ENCODE data around the gene CAMK2G.
A peak's percentile ranks its signal among the peaks of the same experiment; 100 is the strongest.

The CAMK2G gene

DNA sequence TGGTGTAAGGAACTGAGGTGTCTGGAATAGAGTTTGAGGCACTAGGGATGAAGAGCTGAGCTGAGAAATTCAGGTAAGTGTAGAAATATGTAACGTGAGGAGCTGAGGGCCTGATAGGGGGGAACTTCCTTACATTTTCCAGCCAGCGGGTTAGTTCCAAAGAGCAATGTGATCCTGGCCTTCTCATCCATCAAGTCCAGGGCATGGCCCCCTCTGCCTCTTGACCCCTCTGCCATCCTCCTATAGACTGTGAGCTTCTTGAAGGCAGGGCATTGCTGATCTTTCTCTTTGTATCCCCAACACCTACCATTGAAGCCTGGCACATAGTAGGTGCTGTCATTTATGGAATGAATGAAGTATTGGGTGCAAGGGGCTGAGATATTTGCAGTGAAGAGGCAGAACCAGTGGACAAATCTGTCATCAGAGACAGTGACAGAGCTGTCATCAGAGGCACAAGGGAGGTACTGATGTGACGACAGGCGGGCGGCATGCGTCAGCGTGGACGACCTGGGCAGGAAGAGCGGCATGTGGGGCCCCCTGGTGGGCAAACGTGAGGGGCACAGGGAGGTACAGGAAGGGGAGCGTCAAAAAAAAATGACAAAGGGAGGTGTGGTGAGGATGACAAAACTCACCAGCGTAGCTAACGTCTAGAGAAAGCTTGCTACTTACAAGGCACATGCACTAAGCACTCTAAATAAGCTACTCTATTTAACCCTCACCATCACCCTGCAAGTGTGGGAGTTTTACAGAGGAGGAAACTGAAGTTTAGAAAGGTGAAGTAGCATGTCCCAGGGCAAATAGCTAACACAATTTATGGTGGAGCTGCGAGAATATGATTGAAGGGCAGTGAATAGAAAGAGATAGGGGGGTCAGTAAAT is 5.2 kb upstream of the CAMK2G start:
- DNase-seq (ENCODE audit: low spot score), result peak; percentile 95

DNA sequence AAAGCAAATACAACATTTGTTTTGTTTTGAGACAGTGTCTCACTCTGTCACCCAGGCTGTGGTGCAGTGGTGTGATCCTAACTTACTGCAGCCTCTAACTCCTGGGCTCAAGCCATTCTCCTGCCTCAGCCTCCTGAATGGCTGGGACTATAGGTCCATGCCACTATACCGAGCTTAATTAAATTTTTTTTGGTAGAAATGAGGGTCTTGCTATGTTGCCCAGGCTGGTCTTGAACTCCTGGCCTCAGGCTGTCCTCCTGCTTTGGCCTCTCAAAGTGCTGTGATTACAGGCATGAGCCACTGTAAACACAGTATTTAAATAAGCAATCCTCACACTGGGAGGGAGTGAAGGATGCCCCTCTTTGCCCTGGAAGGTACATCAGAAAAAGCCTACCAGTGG is 4.0 kb upstream of the CAMK2G start:
- DNase-seq (ENCODE audit: low spot score), result no peak

DNA sequence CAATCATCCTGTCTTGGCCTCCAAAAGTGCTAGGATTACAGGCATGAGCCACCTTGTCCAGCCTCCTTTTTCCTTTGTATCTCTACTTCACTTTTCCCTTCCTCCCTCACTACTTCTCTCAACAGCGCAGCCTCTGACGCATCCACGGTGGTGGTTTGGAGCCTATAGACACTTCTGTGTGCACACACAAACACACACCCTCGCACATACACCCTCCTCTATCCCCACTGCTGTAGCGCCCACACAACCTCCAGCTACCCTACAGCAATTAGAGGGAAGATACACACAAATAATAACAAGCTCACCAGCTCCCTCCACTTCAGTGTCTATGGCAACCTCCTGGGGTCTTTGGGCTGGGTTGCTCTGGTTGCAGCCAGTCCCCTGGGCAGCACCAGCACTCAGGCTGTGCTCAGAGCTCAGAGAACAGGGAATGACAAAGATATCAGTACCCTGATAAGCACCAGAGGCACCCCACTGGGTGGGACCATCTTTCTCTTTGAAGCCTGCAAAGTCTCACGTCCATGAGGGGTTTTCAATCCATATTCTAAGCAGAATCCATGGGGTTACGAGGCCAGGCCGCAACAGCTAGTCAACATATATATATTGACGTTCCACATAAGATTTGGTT is 3.3 kb upstream of the CAMK2G start:
- no peak for DNase-seq (ENCODE audit: low spot score)

DNA sequence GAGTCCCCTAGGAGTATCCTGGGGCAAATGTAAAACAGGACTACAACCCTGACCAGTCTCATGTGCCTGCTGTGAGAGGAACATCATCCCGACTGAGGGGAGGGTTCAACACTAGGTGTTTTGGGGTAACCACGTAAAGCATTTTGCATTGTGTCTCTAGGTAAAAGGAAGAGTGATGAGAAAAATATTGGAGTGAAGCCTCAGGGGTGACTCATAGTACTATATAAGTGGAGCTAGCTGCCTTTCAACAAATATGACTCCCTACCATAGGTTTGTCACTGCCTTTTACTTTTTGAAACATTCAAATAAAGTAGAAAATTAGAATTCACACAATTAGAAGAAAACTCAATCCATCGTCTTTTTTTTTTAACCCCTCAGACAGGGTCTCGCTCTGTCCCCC is 2.6 kb upstream of the CAMK2G start:
- DNase-seq (ENCODE audit: low spot score), result no peak

DNA sequence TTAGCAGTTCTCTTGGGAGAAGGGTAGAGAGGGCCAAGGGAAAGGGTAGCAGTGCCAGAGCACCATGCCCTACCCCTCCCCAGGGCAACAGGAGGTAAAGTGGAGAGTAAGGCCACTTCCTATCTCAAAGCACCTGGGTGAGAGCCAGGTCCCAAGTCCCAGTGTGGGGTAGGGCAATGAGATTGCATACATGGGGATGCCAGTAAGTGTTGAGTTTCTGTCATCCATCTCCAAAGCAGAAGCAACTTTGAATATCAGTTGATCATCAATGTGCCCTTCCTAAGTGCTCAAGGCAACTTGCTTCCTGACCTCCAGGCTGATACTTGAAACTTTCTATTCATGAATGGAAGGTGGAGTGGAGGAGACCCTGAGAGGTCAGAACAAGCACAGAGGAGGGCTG is 2.2 kb upstream of the CAMK2G start:
- no peak for DNase-seq (ENCODE audit: low spot score)

DNA sequence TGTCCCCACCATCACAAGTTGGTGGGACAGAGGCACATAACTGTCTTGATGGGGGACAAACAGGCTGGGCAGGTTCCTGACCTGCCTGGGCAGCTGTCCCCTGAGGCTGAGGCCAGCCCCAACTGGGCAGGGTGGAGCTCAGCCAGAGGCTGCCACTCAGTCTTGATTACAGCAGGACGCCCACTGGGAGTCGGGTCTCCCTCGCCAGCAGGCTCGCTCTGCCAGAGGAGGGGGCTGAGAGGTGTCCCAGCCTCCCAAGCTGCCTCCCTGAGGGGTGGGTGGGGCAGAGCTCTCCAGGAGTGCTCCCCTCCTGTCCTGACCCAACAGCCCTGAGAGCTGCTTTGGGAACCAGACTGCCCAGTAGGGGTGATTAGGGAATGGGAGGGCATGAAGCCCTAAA is 1.8 kb upstream of the CAMK2G start:
- DNase-seq (ENCODE audit: low spot score), result no peak

DNA sequence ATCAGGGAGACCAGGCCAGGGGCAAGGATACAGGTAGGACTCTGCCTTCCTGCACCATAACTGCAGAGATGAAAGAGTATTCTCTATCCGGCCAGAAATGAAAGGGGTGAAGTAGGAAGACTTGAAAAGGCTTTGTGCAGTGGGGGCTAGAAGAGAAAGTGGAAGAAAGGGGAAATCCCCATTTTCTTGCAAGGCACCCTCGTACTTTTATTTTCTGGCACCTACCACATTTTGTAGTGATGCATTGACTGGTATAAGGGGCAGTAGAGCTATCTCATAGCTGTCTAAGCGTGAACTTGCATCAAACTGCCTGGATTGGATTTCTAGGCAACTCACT is 752 bp upstream of the CAMK2G start:
- DNase-seq (ENCODE audit: low spot score), result peak; percentile 80

DNA sequence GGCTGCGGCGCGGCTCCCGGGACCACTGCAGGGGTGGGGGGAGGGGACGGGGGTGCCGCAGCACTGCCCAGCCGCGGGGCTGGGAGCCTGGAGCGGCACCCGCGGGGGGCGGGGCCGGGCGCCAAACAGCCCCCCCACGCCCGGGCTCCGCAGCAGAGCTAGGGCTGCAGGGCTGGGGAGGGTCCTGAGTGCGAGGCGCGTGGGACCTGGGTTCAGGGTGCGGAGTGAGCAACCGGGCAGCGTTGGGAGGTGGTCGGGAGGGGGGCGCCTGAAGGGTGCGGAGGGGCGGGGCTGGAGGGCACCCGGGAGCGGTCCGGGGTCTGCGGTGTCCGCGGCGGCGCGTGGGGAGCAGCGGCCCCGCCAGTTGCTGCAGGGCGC is 528 bp downstream of the CAMK2G start:
- no peak for DNase-seq (ENCODE audit: low spot score)

DNA sequence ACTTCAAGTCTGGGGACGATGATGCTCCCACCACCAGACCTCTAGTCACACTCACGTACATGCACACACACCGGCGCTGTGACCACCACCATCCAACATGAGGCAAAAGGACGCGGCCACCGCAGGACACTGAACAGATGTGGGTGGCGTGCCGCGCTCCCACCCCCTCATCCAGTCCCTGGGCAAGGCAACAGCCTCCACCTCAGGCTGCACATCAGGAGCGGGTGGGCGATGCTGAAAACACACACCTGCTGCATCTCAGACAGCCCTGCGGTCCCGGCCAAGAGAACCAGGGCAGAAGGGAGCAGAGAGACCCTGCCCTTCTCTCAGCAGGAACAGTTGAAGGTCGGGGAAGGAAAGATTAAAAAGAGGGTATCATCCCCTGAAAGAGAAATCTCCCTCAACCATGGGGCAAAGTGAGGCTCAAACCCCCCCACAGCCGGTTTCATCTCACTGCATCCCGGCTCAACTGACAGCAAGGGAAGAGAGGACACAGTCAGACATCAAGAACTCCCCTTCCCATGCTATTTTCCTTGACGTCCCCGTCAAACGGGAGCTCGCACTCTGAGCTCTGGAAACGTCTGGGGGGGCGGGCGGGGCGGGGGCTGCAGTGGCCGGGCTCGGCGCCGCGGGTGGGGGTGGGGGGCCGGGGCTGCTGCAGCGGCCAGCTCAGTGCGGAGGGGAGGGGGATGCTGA is 1.1 kb downstream of the CAMK2G start:
- no peak for DNase-seq (ENCODE audit: low spot score)

DNA sequence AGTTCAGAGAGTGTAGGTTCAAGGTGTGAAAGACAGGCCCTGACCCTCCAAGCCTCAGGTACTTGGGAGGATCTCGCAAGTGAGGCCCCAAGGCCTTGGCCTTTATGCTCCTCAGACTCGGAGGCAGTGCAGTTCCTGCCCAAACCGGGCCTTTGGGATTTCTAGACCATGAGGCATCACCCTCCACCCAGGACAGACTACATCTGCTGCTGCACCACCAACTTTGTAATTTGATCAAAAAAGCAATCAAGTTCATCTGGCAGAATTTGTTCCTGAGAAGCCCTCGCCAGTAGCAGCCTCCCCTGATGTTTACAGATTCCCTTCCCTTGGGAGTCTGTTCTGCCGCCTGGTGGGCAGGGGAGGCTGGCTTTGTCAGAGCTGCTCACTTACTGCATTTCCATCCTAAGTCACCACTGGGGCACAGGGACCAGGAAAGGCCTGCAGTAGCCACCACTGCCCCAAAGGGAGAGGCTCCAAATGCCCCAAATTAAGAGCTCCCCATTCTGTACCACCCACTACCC is 2.1 kb downstream of the CAMK2G start:
- DNase-seq (ENCODE audit: low spot score), result no peak

DNA sequence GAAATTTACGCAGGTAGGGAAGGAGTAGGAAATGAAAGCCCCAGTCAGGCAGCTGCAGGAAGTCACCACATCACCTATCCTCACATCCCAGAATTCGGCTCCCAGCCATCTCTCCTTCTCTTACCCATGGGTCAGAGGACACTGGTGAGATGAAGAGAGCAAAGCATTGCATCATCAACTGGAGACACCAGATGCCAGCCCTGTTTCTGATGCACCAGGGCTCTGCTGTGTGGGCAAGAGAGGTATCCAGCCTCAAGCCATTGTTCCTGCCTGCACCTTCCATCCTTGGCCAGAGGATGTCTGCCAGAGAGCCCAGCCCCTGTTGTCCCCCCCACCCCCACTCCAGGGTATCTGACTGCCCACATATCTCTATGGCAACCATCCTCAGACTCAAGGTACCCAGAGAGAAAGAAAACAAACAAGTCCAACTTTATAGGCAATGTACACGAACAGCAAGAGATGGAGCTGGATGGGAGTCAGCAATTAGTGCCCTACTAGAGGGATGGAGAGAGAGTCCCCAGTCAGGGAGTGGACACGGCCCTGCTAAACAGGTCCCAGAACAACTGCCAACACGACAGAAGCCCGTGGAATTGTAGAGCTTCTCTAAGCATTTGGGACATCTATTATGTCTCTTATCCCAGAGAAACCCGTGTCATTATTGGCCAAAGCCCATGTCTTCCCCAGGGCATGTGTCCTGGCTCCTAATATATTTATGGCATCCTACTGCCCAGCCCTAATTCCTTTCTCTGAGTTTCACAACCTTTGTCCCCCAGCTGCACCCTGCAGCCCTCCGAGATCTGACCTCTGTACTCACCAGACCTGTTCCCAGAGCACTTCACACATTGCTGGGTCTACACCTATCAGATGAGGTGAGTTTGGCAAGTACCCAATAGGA is 2.8 kb downstream of the CAMK2G start:
- DNase-seq (ENCODE audit: low spot score), result no peak

DNA sequence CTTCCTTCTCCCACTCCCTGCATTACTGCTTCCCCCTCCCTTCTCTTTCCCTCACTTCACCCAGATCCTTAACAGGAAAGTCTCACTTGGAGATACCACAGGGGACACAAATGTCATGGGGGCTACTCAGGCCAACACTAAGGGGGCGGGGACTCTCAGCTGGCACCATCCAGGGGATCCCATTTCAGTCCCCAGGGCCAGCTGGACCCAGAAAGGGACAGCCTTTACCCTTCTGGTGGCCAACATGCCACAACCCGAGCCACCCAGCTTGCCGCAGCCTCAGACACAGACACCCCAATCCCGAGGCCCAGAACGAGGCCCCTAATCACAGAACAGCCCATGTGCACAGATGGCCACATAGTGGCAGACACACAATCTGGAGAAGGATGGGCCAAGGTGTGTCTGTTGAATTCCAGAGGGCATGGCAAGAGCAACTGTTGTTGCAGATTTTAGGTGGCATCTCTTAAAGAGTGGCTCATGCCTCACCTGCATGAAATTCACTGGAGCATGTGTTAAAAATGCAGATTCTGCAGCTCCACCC is 5.6 kb downstream of the CAMK2G start:
- DNase-seq (ENCODE audit: low spot score), result no peak

DNA sequence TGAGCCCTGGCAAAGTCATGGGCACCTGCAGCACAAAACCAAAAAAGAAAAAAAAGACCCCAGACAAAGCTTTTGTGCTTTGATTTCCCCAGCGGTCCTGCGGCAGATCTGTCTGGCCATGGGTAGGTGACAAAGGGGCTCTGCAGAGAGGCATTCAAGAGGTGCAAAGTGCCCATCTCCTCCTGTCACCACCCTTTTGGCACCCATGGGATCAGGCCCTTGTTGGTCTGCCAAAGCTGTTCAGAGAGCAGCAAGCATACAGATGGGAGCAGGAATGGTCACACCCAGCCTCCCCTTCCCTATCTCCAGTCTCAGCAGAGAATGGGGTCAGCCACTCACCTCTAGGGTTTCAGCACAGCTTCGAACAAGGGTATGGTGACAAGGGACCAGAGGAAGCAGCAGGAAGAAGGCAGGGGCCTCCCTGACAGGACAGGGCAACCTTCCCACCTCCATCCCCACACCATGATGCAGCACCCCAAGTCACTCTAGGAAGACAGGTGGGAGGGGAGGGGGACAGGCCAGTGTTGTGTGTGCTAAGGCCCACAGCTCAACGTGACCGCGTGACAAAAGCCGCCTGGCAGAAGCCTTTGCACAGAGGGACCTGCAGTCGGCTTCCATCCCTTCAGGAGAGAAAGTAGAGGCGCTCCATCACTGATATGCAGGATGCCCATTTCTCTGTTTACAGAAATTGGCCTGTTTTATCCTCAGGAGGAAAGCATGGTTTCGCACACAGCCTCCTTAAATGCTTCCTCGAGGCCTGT is 6.3 kb downstream of the CAMK2G start:
- no peak for DNase-seq (ENCODE audit: low spot score)

DNA sequence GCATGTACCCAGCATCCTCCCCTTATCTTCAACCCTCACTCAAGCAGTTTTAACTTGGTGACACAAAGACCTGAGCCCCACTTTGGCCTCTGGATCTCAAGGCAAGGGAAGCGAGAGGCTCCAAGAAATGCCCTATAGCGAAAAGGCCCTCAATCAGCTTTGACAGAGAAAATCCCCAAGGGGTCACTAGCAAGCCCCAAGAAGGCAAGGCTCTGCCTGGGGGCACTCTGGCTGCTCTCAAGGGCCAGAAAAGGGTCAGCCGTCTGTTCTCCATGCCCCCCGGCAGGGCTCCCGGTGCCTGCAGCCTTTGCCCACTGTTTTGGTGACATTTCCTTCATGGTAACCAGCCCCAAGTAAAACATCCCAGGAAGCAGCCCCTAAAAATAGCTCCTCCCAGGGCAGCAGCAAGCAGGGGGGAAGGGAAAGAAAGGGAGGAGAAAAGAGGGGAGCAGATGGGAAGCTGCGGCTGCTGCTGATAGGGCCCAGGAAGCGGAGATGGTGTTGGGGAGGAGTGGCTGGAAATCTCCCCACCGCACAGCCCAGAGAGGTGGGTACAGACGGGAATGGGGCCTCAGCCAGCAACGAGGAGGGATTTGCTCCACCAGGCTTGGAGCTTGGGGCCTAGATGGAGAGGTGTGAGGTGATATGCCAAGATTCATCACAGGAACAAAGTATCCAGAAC is 7.1 kb downstream of the CAMK2G start:
- DNase-seq (ENCODE audit: low spot score), result no peak

DNA sequence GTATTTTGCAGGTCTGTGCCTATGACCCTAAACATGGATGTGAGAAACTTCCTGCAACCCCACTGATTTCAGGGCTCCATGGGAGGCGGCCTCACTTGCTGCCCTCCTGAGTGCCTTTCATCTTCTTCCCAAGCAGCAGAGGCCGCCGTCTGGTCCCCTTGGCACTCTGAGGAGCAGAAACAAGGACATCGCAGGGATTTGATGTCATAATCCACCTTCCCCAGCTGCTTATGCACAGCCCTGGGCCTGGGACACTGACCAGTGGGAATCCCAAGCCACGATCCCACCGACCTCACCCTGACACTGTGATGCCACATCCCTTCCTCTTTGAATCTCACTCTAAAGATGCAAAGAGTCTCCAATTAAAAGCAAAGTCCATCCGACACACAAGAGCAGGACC is 7.7 kb downstream of the CAMK2G start:
- no peak for DNase-seq (ENCODE audit: low spot score)

DNA sequence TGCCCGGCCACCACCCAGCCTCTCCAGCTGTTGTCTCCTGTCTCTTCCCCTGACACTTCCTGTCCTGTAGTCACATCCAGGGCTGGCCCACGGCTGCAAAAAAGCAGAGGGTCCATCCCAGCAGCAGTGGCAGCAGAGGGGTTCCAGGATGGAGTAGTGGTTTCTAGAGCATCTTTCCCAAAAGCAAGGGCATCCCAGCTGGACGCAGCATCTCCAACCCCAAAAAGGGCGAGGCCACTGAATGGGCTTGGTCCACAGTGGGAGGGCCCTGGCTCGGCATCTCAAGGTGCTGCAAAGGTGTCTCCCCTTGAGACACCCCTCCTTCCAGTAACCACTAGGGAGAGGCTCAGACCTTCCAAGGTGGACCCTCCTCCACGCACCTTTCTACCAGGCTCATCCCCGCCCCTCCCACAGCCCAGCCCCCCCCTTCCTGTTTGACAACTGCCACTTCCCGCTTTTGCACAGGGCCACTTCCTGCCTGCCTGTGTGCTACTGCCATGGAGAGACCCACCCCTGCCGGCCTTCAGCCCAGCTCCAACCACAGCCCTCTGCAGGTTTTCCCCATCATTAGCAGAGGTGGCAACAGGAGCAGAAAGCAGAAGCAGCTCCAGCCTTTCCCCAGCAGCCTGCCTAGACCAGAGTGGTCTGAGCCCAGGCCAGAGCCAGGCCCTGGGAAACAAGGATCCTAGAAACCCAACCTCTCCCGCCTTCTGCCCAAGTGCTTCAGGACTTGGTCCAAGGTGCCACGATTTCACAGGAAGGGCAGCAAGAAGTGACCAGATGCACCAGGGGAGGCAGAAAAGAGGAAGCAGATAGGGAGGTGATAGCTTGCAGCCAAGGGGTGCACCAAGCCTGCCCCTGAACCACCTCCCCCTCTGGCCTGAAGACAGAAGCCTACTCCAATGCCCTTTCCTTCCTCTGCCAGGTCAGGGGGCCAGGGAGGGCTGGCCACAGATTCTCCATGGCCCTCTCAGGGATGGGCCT is 8.6 kb downstream of the CAMK2G start:
- peak; percentile 51 for DNase-seq (ENCODE audit: low spot score)

DNA sequence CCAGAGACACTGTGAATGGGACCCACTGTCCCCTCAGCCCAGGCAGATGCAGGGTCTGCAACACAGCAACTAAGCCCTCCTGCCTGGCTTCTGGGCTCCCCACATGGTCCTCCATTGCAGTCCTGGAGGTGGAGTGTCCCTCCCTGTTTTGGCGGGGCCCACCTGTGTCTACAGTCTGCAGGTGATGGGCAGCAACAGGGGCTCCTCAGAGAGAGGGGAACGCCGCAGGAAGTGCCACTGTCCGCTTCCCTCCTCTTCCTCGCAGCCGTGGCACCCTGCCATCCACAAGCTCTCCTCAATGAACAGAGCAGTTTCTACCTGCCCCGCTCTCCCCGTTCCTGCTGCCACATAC is 9.3 kb downstream of the CAMK2G start:
- no peak for DNase-seq (ENCODE audit: low spot score)

DNA sequence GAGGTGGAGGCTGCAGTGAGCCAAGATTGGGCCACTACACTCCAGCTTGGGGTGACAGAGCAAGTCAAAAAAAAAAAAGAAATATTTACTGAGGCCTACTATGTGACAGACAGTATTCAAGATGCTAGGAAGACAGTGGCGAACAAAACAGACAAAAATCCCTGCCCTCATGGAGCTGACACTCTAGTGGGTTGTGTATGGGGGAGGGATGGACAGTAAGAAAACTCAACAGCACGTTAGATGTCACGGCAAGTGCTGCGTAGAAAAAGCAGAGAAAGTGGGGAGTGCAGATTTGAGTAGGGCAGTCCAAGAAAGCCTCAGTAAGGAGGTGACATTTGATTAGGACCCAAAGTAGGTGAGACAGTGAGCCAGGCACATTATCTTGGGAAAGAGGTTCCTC is 10.1 kb downstream of the CAMK2G start:
- DNase-seq (ENCODE audit: low spot score), result no peak

All from CD4-positive, alpha-beta T cell treated with Interleukin-2 at 100 ng/mL for 4 hours (primary cell).